Stimulated activated CD8-positive, alpha-beta memory T cell treated with anti-CD3 and anti-CD28 coated beads, Interleukin-7, amount 100 ng/mL, for 24 hours (primary cell): Measurements from ENCODE around the gene ATP5ME.
"Not testable (repeated sequence)": the region's sequence is repeated elsewhere in the genome, so short reads cannot be mapped to it uniquely, and the experiment has no call there.

ENCODE experiments used
- DNase-seq: peaks from one replicate; pipeline ENCODE4 v3.0.0-alpha.2; 2020; ENCODE audit warnings: low read depth

Gene ATP5ME, protein sequence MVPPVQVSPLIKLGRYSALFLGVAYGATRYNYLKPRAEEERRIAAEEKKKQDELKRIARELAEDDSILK

DNA sequence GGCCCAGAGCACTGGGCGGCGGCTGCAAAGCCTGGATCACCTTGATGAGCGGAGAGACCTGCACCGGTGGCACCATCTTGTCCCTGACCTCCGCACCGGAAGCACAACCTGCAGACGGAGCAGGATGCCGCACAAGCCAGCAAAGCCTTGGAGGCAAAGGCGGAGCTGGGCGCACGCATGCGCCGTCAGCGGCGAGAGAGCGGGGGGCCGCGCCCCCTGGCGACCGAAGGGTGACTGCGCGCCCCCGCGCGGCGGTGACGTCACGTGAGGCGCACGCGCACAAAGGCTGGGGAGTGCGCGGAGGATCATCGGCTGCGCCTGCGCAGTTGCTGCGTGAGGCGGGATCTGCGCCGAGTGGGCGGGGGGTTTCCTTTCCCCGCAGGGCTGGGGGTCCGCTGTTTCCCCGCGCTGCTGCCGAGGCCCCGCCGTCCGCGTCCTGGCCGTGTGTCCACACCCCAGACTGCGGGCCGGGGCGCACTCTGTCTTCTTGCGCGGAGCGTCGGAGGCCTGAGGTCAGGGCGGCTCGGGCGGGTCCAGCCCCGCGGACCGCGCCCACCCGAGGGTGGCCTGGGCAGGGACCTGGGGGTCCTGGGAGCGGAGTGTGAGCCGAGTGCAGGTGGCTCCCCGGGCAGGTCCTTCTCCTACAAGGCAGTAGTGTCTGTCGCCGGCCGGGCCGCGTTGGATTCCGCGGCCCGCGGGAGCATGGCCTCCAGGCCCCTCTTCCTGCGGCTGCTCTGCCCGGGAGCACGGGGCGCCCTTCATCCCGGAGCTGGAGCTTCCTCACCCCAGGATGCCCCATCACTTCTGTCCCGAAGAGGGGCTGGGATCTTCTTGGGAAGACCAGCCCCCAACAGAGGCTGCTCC lies at the start of gene ATP5ME, which contains the start of gene MYL5:
Gene ATP5ME, minus strand, starts transcription at position 105 of the 864 bp plus-strand sequence. Its CDS starts 29 bp downstream, at position 76.
Gene MYL5, plus strand, starts transcription at position 371 of the 864 bp plus-strand sequence. CDS start 3,485 bp downstream, outside the sequence.
- DNase-seq = peak; percentile 90

DNA sequence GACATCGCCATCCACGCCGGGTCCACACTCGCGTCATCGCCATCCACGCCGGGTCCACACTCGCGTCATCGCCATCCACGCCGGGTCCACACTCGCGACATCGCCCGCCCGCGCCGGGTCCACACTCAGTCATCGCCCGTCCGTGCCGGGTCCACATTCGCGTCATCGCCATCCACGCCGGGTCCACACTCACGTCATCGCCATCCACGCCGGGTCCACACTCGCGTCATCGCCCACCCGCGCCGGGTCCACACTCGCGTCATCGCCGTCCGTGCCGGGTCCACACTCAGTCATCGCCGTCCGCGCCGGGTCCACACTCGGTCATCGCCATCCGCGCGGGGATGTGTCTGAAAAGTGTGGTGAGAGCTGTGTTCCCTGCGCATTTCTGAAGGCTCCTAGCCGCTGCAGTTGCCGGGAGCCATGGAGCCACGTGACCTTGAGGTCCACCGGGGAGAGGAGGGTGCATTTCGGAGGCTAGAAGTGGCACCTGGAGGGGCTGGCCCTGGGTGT lies 48.8 kb upstream of the ATP5ME start:
- no peak for DNase-seq

DNA sequence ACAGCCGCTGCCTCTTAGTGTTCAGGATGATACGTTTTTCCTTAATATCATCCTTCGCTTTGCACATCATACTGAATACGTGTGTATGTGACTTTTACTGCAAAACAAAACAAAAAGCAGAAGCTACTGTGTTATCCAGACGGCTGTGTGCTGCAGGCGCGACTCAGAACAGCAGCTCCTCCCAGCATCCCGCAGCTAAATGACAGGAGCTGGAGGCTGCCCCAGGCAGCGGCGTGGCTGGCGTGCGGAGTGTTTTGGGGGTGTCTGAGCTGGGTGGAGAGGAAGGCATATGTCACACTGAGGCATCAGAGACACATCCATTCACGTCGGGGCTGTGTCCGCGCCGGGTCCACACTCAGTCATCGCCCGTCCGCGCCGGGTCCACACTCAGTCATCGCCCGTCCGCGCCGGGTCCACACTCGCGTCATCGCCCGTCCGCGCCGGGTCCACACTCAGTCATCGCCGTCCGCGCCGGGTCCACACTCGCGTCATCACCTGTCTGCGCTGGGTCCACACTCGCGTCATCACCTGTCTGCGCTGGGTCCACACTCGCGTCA lies 48.2 kb upstream of the ATP5ME start:
- DNase-seq = no peak

DNA sequence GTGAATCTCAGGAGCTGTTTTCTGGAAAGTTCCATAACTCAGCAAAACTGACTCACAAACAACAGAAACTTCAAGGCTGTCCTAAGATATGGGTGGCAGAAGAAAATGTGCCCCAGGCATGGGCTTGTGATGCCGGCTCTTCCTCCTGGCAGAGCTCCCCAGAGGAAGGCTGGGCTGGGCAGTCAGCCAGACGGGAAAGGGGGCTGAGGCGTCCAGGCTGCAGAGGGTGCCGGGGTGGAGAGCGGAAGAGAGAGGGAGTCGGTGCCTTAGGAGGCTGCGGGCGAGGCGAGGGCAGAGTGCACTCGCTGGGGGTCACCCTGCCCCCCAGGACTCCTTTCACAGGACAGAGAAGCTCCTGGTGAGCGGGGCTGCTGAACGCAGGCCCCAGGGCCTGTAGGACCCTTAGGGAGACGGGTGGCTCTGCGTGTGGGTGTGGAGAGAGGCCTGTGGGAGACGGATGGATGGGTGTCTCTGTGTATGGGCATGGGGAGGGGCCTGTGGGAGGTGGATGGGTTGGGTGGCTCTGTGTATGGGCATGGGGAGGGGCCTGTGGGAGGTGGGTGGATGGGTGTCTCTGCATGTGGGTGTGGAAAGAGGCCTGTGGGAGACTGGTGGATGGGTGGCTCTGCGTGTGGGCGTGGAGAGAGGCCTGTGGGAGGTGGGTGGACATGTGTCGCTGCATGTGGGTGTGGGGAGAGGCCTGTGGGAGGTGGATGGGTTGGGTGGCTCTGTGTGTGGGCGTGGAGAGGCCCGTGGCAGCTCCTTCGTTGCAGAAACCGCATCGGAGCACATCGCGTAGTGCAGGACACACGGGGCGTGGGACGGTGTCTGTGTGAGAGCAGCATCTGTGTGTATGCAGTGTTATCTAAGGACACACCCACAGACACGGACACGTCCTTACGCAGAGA lies 47.4 kb upstream of the ATP5ME start:
- DNase-seq = no peak

DNA sequence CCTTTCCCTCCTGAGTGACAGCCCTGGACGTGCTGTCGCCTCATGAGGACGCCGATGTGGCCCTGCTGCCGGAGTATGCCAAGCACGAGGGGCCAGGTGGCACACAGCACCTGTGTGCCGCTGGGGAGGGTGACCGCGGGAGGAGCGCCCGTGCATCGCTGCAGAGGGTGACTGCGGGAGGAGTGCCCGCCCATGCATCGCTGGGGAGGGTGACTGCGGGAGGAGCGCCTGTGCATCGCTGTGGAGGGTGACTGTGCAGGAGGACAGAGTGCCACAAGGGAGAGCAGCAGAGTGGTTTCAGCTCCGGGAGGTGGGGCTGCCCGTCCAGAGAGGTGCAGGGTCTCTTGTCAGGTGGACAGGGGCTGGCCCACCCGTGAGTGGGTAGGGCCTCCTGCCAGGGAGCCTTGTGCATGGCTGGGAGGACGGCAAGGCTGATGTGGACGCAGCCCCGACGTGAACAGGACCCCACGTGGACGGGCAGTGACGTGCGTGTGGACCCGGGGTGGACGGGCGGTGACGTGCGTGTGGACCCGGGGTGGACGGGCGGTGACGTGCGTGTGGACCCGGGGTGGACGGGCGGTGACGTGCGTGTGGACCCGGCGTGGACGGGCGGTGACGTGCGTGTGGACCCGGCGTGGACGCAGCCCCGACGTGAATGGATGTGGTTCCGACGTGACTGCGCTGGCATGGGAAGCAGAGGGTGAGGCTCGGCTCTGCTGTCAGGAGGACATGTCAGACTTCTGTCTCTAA lies 46.2 kb upstream of the ATP5ME start:
- no peak for DNase-seq

DNA sequence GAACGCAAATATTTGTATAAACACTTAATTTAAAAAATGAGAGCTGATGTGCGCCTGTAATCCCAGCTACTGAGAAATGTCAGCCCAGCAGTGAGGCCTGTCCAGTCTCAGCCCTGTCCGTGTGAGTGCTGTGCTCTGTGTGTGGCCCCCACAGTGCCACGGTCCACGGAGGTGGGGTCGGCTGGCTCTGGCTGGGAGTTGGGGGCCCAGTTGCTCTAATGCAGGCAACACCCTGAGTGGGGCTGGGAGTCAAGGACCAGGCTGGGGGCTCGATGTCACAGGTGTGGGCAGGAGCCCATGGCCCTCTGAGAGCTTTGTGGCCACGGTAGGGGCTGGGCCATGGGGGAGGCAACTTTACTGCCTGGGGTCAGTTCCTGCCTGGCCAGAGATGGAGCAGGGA lies 44.4 kb upstream of the ATP5ME start:
- no peak for DNase-seq

DNA sequence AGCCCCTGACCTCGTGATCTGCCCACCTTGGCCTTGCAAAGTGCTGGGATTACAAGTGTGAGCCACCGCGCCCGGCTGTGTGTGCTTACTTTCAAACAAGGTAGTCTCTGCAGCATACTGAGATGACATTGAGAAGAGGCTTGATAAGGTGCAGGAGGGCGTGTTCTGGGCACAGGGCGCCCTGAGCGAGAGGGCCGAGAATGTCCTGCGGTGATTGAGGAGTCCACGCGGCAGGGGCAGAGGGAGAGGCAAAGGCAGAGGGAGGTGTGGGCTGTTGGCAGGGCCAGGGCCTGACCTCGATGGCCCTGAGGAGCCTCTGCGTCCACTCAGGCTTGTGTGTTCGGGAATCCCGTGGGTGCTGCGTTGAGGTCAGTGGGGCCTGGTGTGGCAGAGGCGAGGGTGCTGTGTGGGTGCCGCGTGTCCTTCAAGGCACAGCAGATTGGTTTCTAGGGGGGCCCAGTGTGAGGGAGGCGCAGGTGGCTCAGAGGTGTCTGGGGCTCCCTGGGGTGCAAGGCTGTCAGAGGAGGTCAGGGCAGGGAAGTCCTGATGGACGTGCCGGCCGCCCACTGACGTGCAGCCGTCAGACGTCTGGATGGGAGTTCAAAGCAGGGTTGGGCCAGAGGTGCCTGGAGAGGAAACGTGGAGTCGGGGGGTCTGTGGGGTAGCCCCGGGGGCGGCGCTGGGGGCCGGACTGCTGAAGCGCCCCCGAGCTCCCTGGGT lies 43.7 kb upstream of the ATP5ME start:
- no peak for DNase-seq

DNA sequence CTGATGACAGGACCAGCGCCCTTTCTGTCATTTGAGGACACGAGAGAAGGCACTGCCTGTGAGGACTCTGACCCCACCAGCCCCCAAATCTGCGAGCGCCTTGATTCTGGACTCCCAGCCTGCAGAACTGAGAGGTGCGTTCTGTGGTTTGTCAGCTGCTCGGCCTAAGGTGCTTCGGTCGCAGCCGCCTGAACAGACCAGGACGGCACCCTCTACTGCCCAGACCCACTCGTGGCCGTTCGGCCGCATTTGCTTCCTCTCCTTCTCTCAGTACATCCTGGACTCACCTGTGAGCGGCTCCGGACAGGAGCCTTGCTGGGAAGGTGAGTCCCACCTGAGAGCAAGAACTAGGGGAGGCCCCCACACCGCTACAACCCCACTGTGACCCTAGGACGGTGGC lies 40.0 kb upstream of the ATP5ME start:
- DNase-seq = no peak

DNA sequence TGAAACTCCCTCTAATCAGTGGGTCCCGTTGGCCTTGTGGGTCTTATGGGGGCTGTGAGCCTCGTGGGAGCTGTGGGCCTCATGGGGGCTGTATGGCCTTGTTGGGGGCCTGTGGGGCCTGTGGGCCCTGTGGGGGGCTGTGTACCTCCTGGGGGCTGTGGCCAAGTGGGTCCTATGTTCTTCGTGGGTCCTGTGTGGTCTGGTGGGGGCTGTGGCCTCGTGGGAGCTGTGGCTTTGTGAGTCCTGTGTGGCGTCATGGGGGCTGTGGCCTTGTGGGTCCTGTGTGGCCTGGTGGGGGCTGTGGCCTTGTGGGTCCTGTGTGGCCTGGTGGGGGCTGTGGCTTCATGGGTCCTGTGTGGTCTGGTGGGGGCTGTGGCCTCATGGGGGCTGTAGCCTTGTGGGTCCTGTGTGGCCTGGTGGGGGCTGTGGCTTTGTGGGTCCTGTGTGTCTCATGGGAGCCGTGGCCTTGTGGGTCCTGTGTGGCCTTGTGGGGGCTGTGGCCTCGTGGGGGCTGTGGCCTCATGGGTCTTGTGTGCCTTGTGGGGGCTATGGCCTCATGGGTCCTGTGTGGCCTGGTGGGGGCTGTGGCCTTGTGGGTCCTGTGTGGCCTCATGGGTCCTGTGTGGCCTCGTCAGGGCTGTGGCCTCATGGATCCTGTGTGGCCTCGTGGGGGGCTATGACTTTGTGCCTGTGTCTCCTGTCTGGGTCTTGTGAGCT lies 39.0 kb upstream of the ATP5ME start:
- DNase-seq = no peak

DNA sequence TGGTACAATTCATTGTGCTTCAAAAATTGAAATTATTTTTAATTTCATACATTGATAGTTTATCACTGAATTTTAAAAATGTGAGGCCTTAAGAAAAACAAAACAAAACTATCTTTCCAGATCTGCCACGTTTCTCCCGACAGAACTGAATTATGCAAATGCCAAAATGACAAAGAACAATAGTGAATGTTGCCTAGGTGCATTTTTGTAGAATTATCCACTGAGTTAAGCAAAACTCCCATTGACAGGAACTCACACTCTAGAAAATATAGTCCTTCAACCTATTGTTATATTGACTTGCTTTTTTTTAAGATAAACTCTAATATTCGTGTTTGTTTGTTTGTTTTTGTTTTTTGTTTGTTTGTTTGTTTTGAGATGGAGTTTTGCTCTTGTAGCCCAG lies 38.0 kb upstream of the ATP5ME start:
- DNase-seq = no peak

DNA sequence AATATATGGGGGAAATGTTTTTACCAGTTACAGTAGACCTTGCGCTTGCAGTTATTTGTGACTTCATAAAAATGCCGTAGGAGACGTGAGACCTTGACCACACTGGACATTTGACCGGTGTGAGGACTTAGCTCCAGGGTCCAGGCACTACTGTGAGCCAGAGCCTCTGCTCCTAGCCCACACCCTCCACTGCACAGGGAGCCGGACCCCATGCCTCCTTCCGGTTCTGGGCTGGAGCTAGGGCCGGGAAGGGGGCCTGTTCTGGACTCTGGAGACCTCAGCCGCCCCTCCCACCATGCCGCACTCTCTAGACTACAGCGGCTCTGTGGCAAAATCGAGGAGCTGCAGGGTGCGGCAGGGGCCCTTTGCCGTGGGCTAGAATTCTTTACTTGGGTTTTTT lies 36.8 kb upstream of the ATP5ME start:
- DNase-seq = no peak

DNA sequence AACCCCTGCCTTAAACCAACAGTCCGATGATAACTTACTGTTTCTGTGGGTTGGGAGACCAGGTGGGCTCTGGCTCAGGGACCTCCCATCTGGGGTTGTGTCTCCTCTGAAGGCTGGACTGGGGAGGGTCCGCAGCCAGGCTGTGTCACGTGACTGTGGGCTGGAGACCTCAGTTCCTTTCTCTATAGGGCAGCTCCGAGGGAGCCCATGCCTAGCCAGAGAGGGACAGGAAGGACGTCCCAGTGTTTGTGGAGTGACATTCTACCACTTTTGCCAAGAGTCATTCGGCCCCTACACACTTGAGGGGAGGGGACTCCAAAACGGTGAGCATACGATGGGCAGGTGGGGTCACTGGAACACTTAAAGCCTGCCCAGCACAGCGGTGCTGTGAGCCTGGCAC lies 36.0 kb upstream of the ATP5ME start:
- no peak for DNase-seq

DNA sequence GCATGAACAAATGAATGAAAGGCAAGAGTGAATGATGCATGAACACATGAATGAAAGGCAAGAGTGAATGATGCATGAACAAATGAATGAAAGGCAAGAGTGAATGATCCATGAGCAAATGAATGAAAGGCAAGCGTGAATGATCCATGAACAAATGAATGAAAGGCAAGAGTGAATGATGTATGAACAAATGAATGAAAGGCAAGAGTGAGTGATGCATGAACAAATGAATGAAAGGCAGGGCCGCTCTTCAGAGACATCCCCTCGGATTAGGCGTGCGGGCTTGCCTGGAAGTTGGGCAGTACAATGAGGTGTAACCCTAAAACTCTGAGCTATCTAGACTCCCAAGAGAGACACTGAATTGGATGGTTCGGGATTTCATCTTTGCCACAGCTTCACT lies 35.3 kb upstream of the ATP5ME start:
- no peak for DNase-seq

DNA sequence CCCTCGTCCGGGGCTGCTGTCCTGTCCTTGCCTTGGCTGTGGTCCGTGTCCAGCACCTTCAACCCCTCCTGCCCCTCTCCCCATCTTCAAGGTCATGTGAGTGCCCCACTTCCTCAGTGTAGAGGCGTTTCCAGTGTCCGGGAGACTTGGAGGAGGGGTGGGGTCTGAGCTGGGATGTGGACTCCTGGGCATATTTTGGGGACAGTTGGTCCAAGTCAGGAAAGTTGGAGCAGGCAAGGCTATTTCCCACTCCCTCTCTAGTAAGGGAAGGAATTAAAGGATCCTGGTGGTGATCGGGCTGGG lies 34.5 kb upstream of the ATP5ME start:
- no peak for DNase-seq

DNA sequence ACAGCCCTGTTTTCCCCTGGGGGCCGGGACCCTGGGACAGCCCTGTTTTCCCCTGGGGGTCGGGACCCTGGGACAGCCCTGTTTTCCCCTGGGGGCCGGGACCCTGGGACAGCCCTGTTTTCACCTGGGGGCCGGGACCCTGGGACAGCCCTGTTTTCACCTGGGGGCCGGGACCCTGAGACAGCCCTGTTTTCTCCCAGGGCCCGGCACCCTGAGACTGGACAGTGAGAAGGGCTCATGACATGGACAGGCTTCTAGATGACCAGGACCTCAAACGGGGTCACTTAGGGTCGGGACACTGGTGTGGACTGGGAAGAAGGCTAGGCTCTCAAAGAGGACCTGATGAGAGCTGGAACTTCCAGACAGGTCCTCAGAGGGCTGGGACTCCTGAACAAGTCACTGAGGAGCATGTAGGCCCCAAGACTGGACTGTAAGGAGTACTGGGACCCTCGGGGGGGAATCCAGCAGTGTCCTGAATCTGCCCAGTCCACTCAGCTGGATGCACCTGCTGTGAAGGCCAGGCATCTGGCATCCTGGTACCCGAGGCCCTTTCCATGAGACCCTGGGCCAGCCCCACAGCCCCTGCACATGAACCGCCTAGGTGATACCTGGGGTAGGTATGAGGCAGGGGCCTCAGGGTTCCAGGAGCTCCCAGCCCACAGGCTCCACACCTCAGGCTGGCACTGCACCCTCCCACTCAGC lies 34.0 kb upstream of the ATP5ME start:
- no peak for DNase-seq

DNA sequence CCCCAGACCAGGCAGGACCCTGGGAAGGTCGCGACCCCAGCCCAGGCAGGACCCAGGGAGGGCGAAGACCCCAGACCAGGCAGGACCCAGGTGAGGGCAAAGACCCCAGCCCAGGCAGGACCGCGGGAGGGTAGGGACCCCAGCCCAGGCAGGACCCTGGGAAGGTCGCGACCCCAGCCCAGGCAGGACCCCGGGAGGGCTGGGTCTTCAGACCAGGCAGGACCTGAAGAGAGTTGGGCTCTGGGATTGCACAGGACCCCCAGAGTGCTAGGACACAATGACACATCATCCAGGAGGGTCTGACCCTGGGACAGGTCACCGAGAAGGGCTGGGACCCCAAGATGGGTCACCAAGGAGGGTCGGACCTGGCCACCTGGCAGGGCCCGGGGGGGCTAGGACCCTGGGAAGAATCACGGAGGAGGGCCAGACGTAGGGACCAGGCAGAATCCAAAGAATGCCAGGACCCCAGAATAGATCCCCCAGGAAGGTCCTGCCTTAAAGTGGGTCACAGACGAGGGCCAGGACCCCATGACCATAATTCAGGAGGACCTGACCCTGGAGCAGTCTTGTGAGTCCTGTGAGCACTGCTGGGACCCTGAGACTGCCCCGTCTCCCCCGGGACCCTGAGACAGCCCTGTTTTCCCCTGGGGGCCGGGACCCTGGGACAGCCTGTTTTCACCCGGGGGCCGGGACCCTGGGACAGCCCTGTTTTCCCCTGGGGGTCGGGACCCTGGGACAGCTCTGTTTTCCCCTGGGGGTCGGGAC lies 32.9 kb upstream of the ATP5ME start:
- no peak for DNase-seq

DNA sequence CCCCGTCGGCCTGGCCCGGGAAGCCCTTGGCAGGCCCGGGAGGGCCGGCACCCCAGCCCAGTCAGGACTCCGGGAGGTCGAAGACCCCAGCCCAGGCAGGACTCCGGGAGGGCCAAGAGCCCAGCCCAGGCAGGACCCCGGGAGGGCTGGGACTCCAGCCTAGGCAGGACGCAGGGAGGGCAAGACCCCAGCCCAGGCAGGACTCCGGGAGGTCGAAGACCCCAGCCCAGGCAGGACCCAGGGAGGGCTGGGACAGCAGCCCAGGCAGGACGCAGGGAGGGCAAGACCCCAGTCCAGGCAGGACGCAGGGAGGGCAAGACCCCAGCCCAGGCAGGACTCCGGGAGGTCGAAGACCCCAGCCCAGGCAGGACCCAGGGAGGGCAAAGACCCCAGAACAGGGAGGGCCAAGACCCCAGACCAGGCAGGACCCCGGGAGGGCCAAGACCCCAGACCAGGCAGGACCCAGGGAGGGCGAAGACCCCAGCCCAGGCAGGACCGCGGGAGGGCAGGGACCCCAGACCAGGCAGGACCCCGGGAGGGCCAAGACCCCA lies 32.1 kb upstream of the ATP5ME start:
- DNase-seq = not testable (repeated sequence)

DNA sequence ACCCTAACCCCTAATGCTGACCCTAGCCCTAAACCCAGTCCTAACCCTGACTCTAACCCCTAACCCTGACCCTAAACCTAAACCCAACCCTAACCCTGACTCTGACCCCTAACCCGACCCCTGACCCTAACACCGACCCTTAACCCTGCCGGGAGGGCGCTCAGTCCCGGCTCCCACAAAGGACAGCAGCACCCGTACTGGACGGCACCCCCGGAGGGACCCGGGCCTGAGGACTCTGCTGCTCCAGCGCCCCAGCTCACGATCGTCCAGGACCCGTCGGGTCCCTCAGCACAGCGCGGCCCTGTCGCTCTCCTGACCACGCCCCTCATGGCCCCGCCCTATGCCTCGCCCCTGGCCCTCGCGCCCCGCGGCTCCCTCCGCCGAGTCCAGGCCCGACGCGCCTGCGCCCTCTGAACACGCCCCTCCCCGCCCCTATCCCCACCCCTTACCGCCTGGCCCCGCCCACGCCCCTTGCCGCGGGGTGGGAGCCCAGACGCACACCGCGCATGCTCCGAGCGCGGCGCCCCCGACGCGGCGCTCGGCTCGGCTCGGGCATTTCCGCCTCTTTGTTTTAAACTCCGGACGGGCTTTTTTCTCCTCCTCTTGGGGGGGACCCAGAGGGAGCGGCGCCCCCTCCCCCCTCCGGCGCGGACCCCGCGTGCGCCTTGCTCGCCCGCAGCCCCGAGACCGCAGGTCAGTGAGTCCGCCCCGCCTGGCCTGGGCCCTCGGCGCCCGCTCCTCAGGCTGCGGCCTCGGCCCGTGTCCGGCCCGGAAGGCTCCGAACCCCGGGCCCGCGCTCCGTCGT lies 31.4 kb upstream of the ATP5ME start, which contains the start of gene PCGF3:
Gene PCGF3, plus strand, starts transcription at position 555 of the 805 bp plus-strand sequence. CDS start 27,849 bp downstream, outside the sequence.
- peak; percentile 94 for DNase-seq
